ENCODE data around the gene HDAC4. TPM values are rescaled to one million over a fixed set of nuclear protein-coding genes. Genes with fewer than 3 reads are reported as not detected.

HDAC4 gene
- total and polyA plus RNA-seq, 10 of the 15 experiments (the other 5 are each of a cell fraction or from before 2014, with no cell fraction given) = 0.22 to 15.7 (median 4.8) TPM

DNA sequence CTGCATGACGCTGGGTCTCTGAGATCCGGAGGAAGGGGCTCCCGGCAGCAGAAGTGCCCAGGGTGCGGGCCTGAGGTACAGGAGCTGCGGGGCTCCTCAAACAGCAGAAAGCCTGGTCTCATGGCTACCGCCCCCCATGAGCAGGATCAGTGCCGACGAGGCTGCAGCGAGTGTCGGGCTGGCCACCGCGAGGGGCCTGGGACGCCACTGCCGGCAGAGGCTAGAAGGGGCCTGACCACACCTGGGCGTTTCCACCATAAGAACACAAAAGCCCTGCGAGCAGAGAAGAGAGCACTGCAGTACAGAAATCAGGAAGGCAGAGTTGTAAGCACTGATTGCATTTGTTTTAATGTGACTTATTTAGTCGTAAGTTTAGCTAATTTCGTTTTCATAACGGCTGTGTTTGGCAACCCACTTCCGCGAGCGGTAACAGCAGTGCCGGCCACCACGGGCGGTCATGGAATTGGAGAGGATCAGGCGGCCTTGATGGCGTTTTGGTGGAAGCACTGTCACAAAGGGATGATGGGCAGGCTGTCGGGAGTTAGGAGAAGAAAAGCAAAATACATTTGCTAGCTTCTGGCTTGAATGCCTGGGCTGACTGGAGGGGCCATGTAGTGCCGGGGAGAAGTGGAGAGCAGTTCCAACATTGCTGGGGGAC is 117.4 kb downstream of the HDAC4 start (continued):
- TF ChIP-seq, protein P1, sequence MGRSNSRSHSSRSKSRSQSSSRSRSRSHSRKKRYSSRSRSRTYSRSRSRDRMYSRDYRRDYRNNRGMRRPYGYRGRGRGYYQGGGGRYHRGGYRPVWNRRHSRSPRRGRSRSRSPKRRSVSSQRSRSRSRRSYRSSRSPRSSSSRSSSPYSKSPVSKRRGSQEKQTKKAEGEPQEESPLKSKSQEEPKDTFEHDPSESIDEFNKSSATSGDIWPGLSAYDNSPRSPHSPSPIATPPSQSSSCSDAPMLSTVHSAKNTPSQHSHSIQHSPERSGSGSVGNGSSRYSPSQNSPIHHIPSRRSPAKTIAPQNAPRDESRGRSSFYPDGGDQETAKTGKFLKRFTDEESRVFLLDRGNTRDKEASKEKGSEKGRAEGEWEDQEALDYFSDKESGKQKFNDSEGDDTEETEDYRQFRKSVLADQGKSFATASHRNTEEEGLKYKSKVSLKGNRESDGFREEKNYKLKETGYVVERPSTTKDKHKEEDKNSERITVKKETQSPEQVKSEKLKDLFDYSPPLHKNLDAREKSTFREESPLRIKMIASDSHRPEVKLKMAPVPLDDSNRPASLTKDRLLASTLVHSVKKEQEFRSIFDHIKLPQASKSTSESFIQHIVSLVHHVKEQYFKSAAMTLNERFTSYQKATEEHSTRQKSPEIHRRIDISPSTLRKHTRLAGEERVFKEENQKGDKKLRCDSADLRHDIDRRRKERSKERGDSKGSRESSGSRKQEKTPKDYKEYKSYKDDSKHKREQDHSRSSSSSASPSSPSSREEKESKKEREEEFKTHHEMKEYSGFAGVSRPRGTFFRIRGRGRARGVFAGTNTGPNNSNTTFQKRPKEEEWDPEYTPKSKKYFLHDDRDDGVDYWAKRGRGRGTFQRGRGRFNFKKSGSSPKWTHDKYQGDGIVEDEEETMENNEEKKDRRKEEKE (IDR thresholded peaks at IDR 0.05) = no peak
- TF ChIP-seq TBL1XR1 (IDR thresholded peaks at IDR 0.05; ENCODE audit: low read depth, low read length) = no peak
- TF ChIP-seq SMC3 (IDR thresholded peaks at IDR 0.05; ENCODE audit: borderline replicate concordance, low read length) = no peak
- TF ChIP-seq NRF1 (conservative IDR thresholded peaks at IDR 0.05; ENCODE audit: low read depth, low read length) = no peak
- no peak for TF ChIP-seq ETV6 (conservative IDR thresholded peaks at IDR 0.05 in 1 of 2, IDR thresholded peaks at IDR 0.05 in 1 of 2; ENCODE audit: borderline replicate concordance in 1 of 2, low read depth in 1 of 2)

DNA sequence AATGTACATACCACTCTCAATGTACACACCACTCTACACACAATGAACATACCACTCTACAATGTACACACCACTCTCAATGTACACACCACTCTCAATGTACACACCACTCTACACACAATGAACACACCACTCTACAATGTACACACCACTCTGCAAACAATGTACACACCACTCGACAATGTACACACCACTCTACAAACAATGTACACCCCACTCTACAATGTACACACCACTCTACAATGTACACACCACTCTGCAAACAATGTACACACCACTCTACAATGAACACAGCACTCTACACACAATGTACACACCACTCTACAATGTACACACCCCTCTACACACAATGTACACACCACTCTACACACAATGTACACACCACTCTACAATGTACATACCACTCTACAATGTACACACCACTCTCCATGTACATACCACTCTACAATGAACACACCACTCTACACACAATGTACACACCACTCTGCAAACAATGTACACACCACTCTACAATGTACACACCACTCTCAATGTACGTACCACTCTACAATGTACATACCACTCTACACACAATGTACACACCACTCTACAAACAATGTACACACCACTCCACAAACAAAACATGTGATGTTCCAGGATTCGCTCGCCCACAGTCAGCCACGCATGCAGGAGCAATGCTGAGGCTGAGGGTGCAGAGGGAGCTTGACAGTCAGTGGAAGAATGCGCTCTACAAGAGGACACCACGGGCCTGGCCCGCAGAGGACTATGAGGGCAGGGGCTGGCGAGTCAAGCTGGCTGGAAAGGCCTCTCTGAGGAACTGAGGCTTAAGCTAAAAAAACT is 118.2 kb downstream of the HDAC4 start:
- peaks cover 15% of the 10 kb centered on the region for H3K4me1 ChIP-seq (ENCODE audit: control insufficient read depth, insufficient read depth, low read length)
- H3K27ac ChIP-seq (ENCODE audit: control insufficient read depth, insufficient read depth) = no peak overlapping the region
- H3K4me2 ChIP-seq (ENCODE audit: control insufficient read depth, insufficient read depth) = no peak overlapping the region
- ChIA-PET SMC1A (ENCODE audit: uncharacterized antibody, unreplicated experiment) (no interaction called here), CTCF (no interaction called here), POLR2A (no interaction called here), RAD21 (ENCODE audit: unreplicated experiment) (no interaction called here)
- ATAC-seq = no peak
- FAIRE-seq = no peak
- no TSS peak for BruUV-seq (replicated peaks)
- no peaks in the 10 kb centered on the region; a peak in 1 of 4 replicates for H3K27me3 ChIP-seq (replicated peaks in 1 of 2; ENCODE audit: control insufficient read depth in 2 of 2, insufficient read depth in 2 of 2, low read length in 1 of 2)
- no peak overlapping the region for H3K9ac ChIP-seq (ENCODE audit: control insufficient read depth, insufficient read depth, low read length)
- no peaks in the 10 kb centered on the region for H3K79me2 ChIP-seq (ENCODE audit: control insufficient read depth, insufficient read depth, low read length)
- 86% methylated on average over 9 of the region's 9 CpGs for WGBS (ENCODE audit: insufficient coverage, insufficient replicate concordance, low lambda C conversion rate, missing lambda C conversion rate)
- no peak overlapping the region for H3K4me3 ChIP-seq
- intact Hi-C loops (cut with micrococcal nuclease; ENCODE audit: unreplicated experiment) (no loop called here), in situ Hi-C loops (cut with MboI) (no loop called here)
- no peak for DNase-seq (ENCODE audit: low read depth, low spot score)
- peaks cover 13% of the 10 kb centered on the region for H4K20me1 ChIP-seq (ENCODE audit: control insufficient read depth, insufficient read depth)
- no peak overlapping the region for H2AFZ ChIP-seq (ENCODE audit: control insufficient read depth, low read depth, low read length)
- no peak for TF ChIP-seq MTA2 (IDR thresholded peaks at IDR 0.05; ENCODE audit: low read depth)
- no peak for TF ChIP-seq SIN3A (IDR thresholded peaks at IDR 0.05; ENCODE audit: low read depth, low read length)
- no peak for TF ChIP-seq BCL11A (IDR thresholded peaks at IDR 0.05; ENCODE audit: low read depth, low read length)
- H3K36me3 ChIP-seq (ENCODE audit: control insufficient read depth in 2 of 2, insufficient read depth in 2 of 2, low read length in 1 of 2) = no peaks in the 10 kb centered on the region
- no peaks in the 10 kb centered on the region; the same call in 2 of the 3 replicates for H3K9me3 ChIP-seq (replicated peaks; ENCODE audit: control insufficient read depth, insufficient read depth, low read length)

Data from GM12878 (cell line).